C4-2B (cell line): Measurements from ENCODE around the gene MINDY4.

ENCODE experiments used
- H3K27ac ChIP-seq: fragments of 450-650 bp; 2 replicates; pipeline ENCODE4 v1.5.1; 2017
- ZFX ChIP-seq: fragments of 450-650 bp; IDR thresholded peaks from 2 replicates; pipeline ENCODE4 v1.6.1; 2017
- TF ChIP-seq, protein P1 (sequence below): fragments of 450-650 bp; conservative IDR thresholded peaks from 2 replicates; pipeline ENCODE4 v1.5.1; 2017; ENCODE audit warnings: mild to moderate bottlenecking

The MINDY4 gene

DNA sequence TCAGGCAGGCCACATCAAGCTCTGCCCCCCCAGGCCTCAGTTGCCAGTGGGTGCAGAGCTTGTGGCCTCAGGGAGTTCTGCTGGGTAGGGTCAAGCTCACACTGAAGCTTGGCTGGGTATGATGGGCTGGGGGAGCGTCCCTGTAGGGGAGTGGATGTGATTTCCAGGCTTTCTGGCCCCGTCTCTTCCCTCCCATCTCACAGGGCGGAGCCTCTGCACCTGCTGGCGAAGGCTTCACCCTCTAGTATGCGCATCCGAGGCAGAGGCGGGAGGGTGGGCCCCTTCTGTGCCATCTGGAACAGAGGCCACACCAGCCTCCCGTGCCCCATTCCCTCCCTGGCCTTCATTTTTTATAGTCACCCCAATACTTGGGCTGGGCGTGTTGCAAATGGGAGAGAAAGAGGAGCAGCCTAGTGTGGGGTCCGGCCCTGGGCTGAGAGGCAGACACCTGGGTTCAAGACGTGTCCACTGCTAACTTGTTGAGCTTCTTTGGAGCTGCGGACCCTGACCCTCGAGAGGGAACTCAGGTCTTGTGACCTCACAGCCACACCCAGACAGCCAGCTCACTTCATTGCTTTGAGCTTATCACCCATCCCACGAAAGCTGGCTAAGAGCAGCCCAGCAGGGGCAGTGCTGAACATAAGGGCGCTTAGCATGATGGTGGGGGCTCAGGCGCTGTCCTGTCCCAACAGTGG is 142.8 kb downstream of the MINDY4 start:
- no peak for TF ChIP-seq ZFX
- H3K27ac ChIP-seq, result no peak overlapping the region

DNA sequence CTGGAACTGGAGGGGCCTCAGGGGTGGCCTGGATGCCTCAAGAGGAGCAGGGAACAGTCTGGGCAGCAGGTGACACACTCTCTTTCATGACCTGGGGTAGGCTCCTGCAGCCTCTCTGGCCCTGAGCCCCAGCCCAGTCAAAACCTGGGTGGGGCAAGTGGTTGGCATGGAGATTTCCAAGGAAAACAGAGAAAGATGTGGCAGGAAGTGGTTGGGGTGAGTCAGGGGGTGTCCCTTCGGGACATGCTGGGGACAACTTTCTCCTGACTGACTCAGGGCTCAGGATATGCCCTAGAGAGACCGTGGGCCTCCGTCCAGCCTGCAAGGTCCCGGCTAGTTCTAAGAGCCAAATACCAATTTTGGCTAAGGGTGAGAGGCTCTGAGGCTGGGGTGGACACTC is 143.4 kb downstream of the MINDY4 start:
- no peak overlapping the region for H3K27ac ChIP-seq
- no peak for TF ChIP-seq ZFX
- TF ChIP-seq, protein P1, sequence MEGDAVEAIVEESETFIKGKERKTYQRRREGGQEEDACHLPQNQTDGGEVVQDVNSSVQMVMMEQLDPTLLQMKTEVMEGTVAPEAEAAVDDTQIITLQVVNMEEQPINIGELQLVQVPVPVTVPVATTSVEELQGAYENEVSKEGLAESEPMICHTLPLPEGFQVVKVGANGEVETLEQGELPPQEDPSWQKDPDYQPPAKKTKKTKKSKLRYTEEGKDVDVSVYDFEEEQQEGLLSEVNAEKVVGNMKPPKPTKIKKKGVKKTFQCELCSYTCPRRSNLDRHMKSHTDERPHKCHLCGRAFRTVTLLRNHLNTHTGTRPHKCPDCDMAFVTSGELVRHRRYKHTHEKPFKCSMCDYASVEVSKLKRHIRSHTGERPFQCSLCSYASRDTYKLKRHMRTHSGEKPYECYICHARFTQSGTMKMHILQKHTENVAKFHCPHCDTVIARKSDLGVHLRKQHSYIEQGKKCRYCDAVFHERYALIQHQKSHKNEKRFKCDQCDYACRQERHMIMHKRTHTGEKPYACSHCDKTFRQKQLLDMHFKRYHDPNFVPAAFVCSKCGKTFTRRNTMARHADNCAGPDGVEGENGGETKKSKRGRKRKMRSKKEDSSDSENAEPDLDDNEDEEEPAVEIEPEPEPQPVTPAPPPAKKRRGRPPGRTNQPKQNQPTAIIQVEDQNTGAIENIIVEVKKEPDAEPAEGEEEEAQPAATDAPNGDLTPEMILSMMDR, result no peak

DNA sequence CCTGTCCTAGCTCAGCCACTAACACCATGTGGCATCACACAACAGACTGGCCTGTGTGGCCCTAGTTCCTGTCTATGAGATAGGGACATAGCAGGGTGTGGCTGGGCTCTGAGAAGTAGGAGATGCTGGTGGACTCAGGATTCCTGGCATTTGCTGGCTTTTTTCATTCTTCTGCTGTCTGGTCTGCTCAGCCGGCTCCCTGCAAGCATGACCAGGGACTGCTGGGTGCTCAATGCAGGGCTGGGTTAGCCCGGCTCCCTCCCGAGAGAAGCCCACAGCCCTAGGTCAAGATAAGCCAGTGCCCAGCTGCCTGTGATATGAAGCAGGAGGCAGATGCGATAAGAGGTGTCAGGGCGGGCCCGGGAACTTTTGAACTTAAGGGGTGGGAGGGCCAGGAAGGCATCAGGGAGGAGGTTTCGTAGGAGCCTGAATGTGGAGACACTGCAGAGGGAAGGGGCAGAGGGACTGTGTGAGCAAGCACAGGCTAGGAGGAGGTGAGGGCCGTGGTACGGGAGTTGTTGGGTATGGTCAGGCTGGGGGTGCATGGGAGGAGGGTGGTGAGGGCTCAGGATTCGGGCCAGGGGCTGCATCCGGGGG is 143.9 kb downstream of the MINDY4 start:
- no peak for TF ChIP-seq ZFX
- TF ChIP-seq, protein P1, result no peak

DNA sequence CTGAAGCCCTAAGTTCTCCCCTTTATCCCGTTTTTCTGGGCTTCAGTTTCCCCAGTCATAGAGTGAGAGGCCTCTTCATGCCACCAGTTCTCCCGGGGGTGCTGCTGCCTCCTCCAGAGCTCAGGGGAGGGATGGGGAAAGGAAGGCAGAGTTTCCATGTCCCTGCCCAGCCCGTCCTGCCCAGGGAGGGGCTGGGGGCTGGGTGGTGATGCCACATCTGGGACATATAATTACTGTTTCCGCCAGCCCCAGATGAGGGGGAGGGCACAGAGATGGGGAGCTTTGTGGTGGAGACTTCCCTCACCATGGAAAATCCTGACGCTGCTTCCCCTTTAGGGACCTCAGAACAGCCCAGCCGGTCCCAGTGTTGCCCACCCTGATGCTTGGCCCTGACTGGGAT is 144.5 kb downstream of the MINDY4 start:
- TF ChIP-seq ZFX, result no peak
- TF ChIP-seq, protein P1, result no peak
- H3K27ac ChIP-seq, result no peak overlapping the region

More for the DNA sequence above, 143.9 kb downstream of the MINDY4 start:
- H3K27ac ChIP-seq, result no peak overlapping the region

DNA sequence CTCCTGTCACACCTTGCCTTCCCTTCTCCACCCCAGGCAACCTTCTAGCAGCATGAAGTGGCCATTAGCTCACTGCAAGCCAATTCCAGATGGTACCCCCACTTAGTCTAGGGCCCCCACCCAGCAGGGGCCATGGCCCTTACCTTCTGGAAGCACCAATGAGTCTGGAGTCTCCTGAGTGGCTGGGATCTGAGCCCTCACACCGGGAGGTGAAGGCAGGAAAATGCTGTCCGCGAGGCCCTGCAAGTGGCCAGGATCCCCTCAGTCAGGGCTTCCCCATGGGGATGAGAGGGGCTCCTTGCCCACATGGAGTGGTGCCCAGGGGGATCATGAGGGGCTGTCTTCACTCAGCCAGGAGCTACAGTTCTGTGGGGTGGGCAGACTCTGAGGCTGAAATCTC is 145.0 kb downstream of the MINDY4 start:
- no peak overlapping the region for H3K27ac ChIP-seq
- TF ChIP-seq ZFX, result no peak
- TF ChIP-seq, protein P1, result no peak

DNA sequence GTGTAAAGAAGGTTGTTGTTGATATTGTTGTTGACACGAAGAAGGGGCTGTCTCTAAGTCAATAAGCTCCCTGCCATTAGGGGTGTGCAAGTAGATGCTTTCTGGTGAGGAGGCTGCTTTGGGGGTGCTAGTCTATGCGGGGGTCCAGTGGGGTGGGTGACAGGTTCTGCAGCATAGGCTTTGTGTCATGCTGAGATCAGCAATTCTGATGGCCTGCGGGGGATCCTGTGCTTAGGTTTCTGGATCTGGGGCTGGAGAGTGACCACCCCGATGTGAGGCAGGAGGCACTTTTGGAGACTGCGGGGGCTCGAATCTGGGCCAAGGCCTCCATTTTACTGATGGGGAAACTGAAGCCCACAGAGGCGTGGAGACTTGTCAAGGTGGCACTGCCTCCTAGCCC is 145.6 kb downstream of the MINDY4 start:
- H3K27ac ChIP-seq, result no peak overlapping the region
- no peak for TF ChIP-seq ZFX
- TF ChIP-seq, protein P1, result no peak

DNA sequence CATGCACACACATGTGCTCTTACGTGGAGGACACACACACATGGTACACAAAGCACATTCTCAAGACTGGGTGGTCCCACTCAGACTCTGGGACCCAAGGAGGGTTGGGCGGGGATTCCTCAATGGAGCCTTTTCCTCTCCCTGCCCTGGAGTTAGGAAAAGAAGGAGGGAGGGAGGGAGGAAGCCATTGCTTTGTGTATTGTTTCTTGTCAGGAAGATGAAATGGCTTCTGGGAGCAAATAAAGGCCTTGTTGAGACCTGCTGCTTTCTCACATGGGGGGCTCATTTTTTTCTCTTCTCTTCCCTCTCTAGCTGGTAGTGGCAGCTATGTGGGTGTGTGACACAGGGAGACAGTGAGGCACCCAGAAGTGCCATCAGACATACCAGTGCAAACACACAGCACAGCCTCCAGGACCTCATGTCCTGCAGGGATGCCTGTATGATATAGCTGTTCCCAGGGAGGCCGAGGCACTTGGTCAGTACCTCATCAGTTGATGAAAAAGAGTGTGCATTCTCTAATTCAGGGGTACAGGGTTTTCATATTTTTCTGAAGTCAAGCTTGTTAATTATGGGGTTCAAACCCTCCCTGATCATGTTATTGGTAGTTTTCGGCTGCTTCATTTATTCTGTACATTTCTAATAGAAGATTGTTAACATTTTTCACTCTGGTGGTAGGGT is 146.1 kb downstream of the MINDY4 start:
- TF ChIP-seq, protein P1, result no peak
- no peak overlapping the region for H3K27ac ChIP-seq
